ENCODE measurements around the gene SMIM14. TPM values are rescaled to one million over a fixed set of nuclear protein-coding genes. Genes with fewer than 3 reads are reported as not detected.
"Not testable (repeated sequence)": the region's sequence is repeated elsewhere in the genome, so short reads cannot be mapped to it uniquely, and the experiment has no call there.

The SMIM14 gene
- total RNA-seq, 1 experiment from 2014 or later, result 48.2 TPM

DNA sequence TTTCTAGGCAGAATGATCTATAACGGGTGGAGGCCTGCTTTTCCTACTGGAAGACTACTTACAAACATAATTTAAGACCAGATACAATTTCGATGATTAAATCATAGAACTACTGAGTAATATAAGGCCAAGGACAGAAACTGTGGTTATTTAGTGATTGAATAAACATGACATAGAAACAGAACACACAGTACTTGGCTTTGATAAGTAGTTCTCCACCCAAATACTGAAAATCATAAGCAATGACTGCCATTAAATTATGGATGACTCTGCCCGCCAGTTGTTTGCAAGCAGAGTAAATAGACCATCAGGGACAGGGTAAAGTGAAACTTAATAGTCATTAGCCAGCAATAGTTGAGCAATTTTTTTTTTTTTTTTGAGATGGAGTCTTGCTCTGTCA lies 17.2 kb upstream of the SMIM14 start:
- H3K9me3 ChIP-seq (ENCODE audit: control insufficient read depth, insufficient read depth, low read depth, low read length), result no peaks in the 10 kb centered on the region
- no peaks in the 10 kb centered on the region for H3K27me3 ChIP-seq (ENCODE audit: control insufficient read depth, insufficient read depth, low read length)
- no peak overlapping the region for H3K27ac ChIP-seq (ENCODE audit: low read length)
- H3K4me1 ChIP-seq (ENCODE audit: control insufficient read depth, insufficient read depth, low read length), result no peaks in the 10 kb centered on the region
- ChIA-PET POLR2A (no interaction called here), CTCF (no interaction called here)
- BruUV-seq (replicated peaks), result no TSS peak
- in situ Hi-C loops (cut with HindIII; ENCODE audit: low pct_unique_long_range_greater_than_20kb, low sequenced_read_pairs) (no loop called here), intact Hi-C loops (cut with micrococcal nuclease; ENCODE audit: unreplicated experiment) (loop anchor here (5.0 kb wide), 1 partner anchor 184 kb away; no protein-coding TSS in a partner anchor)
- no peak for TF ChIP-seq TCF7L2 (IDR thresholded peaks at IDR 0.05; ENCODE audit: low read depth, low read length)
- TF ChIP-seq, protein P1, sequence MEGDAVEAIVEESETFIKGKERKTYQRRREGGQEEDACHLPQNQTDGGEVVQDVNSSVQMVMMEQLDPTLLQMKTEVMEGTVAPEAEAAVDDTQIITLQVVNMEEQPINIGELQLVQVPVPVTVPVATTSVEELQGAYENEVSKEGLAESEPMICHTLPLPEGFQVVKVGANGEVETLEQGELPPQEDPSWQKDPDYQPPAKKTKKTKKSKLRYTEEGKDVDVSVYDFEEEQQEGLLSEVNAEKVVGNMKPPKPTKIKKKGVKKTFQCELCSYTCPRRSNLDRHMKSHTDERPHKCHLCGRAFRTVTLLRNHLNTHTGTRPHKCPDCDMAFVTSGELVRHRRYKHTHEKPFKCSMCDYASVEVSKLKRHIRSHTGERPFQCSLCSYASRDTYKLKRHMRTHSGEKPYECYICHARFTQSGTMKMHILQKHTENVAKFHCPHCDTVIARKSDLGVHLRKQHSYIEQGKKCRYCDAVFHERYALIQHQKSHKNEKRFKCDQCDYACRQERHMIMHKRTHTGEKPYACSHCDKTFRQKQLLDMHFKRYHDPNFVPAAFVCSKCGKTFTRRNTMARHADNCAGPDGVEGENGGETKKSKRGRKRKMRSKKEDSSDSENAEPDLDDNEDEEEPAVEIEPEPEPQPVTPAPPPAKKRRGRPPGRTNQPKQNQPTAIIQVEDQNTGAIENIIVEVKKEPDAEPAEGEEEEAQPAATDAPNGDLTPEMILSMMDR (IDR thresholded peaks at IDR 0.05), result no peak
- no peak for TF ChIP-seq REST (IDR thresholded peaks at IDR 0.05; ENCODE audit: insufficient read depth in 1 of 2, low read depth in 2 of 2, low read length in 1 of 2)
- TF ChIP-seq POLR2AphosphoS5 (IDR thresholded peaks at IDR 0.05; ENCODE audit: low read depth, low read length), result no peak
- TF ChIP-seq SIN3A (IDR thresholded peaks at IDR 0.05; ENCODE audit: borderline replicate concordance, insufficient read depth, low read depth, low read length), result no peak
- H3K4me3 ChIP-seq (ENCODE audit: low read depth in 2 of 2, low read length in 2 of 2), result no peak overlapping the region
- no peak for DNase-seq (ENCODE audit: low read depth, low spot score)
- no peak for ATAC-seq
- no peaks in the 10 kb centered on the region for H3K36me3 ChIP-seq (ENCODE audit: control insufficient read depth, insufficient read depth, low read length)

- Histone ChIP-seq H3K4me3 (ENCODE audit: low read depth in 2 of 2, low read length in 2 of 2) (no peak overlapping the region), H3K27ac (ENCODE audit: low read length) (no peak overlapping the region), H3K9me3 (ENCODE audit: control insufficient read depth, insufficient read depth, low read depth, low read length) (no peaks in the 10 kb centered on the region), H3K27me3 (ENCODE audit: control insufficient read depth, insufficient read depth, low read length) (no peaks in the 10 kb centered on the region), H3K36me3 (ENCODE audit: control insufficient read depth, insufficient read depth, low read length) (no peaks in the 10 kb centered on the region), H3K4me1 (ENCODE audit: control insufficient read depth, insufficient read depth, low read length) (no peaks in the 10 kb centered on the region)
- TF ChIP-seq, protein P1 (IDR thresholded peaks at IDR 0.05), result no peak
- no peak for TF ChIP-seq TCF7L2 (IDR thresholded peaks at IDR 0.05; ENCODE audit: low read depth, low read length)
- TF ChIP-seq REST (IDR thresholded peaks at IDR 0.05; ENCODE audit: insufficient read depth in 1 of 2, low read depth in 2 of 2, low read length in 1 of 2), result no peak
- no peak for TF ChIP-seq POLR2AphosphoS5 (IDR thresholded peaks at IDR 0.05; ENCODE audit: low read depth, low read length)
- TF ChIP-seq SIN3A (IDR thresholded peaks at IDR 0.05; ENCODE audit: borderline replicate concordance, insufficient read depth, low read depth, low read length), result no peak
- CTCF ChIA-PET, result no interaction called here
- no peak for DNase-seq (ENCODE audit: low read depth, low spot score)
- in situ Hi-C loops (cut with HindIII; ENCODE audit: low pct_unique_long_range_greater_than_20kb, low sequenced_read_pairs), result no loop called here
- no peak for ATAC-seq
- intact Hi-C loops (cut with micrococcal nuclease; ENCODE audit: unreplicated experiment), result loop anchor here (5.0 kb wide), 1 partner anchor 183 kb away; no protein-coding TSS in a partner anchor
- BruUV-seq (replicated peaks), result no TSS peak
- POLR2A ChIA-PET, result no interaction called here
These were observed 16.5 kb upstream of the SMIM14 start for GRCh38 chr4:39655211-39655610.

DNA sequence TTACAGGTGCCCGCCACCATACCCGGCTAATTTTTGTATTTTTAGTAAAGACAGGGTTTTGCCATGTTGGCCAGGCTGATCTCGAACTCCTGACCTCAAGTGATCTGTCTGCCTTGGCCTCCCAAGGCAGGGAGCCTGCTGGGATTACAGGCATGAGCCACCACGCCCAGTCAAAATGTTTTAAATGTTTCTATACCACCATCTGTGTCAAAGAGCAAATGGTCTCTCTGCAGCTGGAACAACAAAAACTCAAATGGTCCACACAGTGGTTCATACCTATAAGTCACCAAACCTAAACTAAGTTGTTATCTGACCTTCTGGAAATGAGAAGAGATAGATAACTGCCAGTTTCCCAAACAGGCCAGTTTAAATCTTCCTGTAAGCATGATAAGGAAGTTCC lies 12.9 kb upstream of the SMIM14 start:
- BruUV-seq (replicated peaks); ATAC-seq; CTCF ChIA-PET; H3K27me3 ChIP-seq (ENCODE audit: control insufficient read depth, insufficient read depth, low read length); H3K9me3 ChIP-seq (ENCODE audit: control insufficient read depth, insufficient read depth, low read depth, low read length); POLR2A ChIA-PET; H3K4me3 ChIP-seq (ENCODE audit: low read depth in 2 of 2, low read length in 2 of 2); H3K36me3 ChIP-seq (ENCODE audit: control insufficient read depth, insufficient read depth, low read length); H3K27ac ChIP-seq (ENCODE audit: low read length); H3K4me1 ChIP-seq (ENCODE audit: control insufficient read depth, insufficient read depth, low read length); DNase-seq (ENCODE audit: low read depth, low spot score); in situ Hi-C loops (cut with HindIII; ENCODE audit: low pct_unique_long_range_greater_than_20kb, low sequenced_read_pairs); intact Hi-C loops (cut with micrococcal nuclease; ENCODE audit: unreplicated experiment): not testable (repeated sequence)
